ENCODE results near the gene NTM. TPM values are rescaled to one million over a fixed set of nuclear protein-coding genes. Genes with fewer than 3 reads are reported as not detected.
"Not testable (repeated sequence)": the region's sequence is repeated elsewhere in the genome, so short reads cannot be mapped to it uniquely, and the experiment has no call there.

Gene NTM
- total and polyA plus RNA-seq, 4 experiments from 2014 or later, result not detected

DNA sequence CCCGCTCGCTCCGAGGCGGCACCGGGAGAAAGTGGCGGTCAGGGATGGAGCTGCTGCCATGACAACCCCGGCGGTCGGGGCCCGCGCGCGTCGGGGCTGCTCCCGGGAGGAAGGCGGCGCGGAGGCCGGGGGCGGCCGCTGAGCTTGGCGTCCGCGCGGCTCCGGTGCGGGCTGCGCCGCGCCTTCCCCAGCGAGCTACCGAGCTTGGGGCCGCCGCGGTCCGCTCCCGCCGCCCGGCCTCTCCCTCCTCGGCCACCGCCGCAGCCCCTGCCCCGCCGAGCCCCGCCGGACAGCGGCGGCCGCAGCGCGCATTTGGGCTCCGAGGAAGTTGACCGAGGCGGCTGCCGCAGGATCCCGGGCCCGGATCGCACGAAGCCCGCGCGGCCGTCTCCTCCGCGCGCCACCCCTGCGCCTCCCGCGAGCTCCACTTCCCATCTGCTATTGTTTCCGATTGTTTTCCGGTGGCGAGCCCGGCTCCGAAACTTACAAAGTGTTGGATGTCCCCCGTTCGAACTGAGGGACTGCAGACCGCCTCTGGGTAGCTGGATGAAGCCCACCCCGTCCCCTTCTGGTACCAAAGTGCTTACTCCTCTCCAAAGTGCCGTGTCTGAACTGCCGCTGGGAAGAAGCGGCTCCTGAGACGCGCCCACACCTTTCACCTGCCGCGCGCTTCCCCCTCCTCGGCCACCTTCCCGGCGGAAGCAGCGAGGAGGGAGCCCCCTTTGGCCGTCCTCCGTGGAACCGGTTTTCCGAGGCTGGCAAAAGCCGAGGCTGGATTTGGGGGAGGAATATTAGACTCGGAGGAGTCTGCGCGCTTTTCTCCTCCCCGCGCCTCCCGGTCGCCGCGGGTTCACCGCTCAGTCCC, 540.3 kb downstream of the NTM start:
- Histone ChIP-seq H3K36me3 (ENCODE audit: insufficient read depth, low read length) (no peaks in the 10 kb centered on the region), H3K4me3 (ENCODE audit: low read length in 2 of 2) (no peak overlapping the region), H3K9me3 (ENCODE audit: control insufficient read depth in 1 of 2, low read length in 2 of 2) (no peaks in the 10 kb centered on the region), H3K27me3 (ENCODE audit: insufficient read depth, low read length) (no peaks in the 10 kb centered on the region), H3K4me1 (ENCODE audit: insufficient read depth, low read length) (no peaks in the 10 kb centered on the region), H3K27ac (ENCODE audit: low read depth, low read length) (no peak overlapping the region)
- H3K27me3 Mint-ChIP-seq, result peaks cover 22 to 32% of the 10 kb centered on the region in 2 donors
- DNase-seq, result no peak
- H3K27ac Mint-ChIP-seq, result no peak overlapping the region
- ChIA-PET CTCF (ENCODE audit: partially characterized antibody) (no interaction called here), POLR2A (ENCODE audit: partially characterized antibody) (no interaction called here)
- intact Hi-C loops (cut with micrococcal nuclease), result no loop called here
- peaks cover 0 to 11% (median 4%) of the 10 kb centered on the region in 8 donors for H3K9me3 Mint-ChIP-seq
- peaks cover 0 to 4% (median 2%) of the 10 kb centered on the region in 4 donors for H3K4me1 Mint-ChIP-seq
- H3K4me3 Mint-ChIP-seq, result no peak overlapping the region
- H3K36me3 Mint-ChIP-seq, result no peaks in the 10 kb centered on the region

- intact Hi-C loops (cut with micrococcal nuclease); H3K27ac ChIP-seq (ENCODE audit: low read depth, low read length); H3K27me3 ChIP-seq (ENCODE audit: insufficient read depth, low read length); H3K4me1 Mint-ChIP-seq; CTCF ChIA-PET (ENCODE audit: partially characterized antibody); H3K36me3 ChIP-seq (ENCODE audit: insufficient read depth, low read length); H3K4me3 Mint-ChIP-seq; H3K9me3 ChIP-seq (ENCODE audit: control insufficient read depth in 1 of 2, low read length in 2 of 2); H3K36me3 Mint-ChIP-seq; POLR2A ChIA-PET (ENCODE audit: partially characterized antibody); H3K4me1 ChIP-seq (ENCODE audit: insufficient read depth, low read length); H3K27ac Mint-ChIP-seq; H3K4me3 ChIP-seq (ENCODE audit: low read length in 2 of 2); DNase-seq: not testable (repeated sequence)
- Mint-ChIP-seq H3K27me3 (peaks cover 22 to 32% of the 10 kb centered on the region in 2 donors), H3K9me3 (peaks cover 0 to 11% (median 4%) of the 10 kb centered on the region in 8 donors)
Measured at GRCh38 chr11:131911388-131912032, 541.1 kb downstream of the NTM start.

DNA sequence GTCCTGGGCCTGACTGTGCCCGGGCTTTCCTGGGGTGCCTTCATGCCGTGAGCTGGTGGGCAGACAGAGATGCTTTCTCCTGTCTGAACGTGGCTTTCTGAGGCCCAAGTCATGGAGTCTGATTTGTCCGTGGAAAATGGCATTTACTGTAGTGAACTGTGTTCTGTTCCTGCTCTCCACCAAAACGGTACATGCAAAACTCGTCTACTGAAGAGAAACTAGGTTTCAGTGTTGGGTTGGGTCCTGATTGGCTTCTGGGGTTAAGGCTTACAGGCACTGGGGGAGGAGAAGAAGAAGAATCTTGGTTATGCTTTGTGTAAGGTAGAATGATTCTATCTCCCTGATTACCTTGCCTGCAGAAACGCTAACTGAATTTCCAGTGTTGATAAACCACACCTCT, 541.7 kb downstream of the NTM start:
- no peaks in the 10 kb centered on the region for H3K27me3 ChIP-seq (ENCODE audit: insufficient read depth, low read length)
- H3K36me3 ChIP-seq (ENCODE audit: insufficient read depth, low read length), result no peaks in the 10 kb centered on the region
- no peaks in the 10 kb centered on the region for H3K4me1 ChIP-seq (ENCODE audit: insufficient read depth, low read length)
- H3K27ac Mint-ChIP-seq, result no peak overlapping the region
- no peaks in the 10 kb centered on the region for H3K9me3 ChIP-seq (ENCODE audit: control insufficient read depth in 1 of 2, low read length in 2 of 2)
- H3K4me3 Mint-ChIP-seq, result no peak overlapping the region
- no peak overlapping the region for H3K27ac ChIP-seq (ENCODE audit: low read depth, low read length)
- intact Hi-C loops (cut with micrococcal nuclease), result no loop called here
- no peaks in the 10 kb centered on the region for H3K36me3 Mint-ChIP-seq
- no peak overlapping the region for H3K4me3 ChIP-seq (ENCODE audit: low read length in 2 of 2)
- DNase-seq, result no peak
- ChIA-PET CTCF (ENCODE audit: partially characterized antibody) (no interaction called here), POLR2A (ENCODE audit: partially characterized antibody) (no interaction called here)
- peaks cover 0 to 4% (median 2%) of the 10 kb centered on the region in 4 donors for H3K4me1 Mint-ChIP-seq
- peaks cover 22 to 32% of the 10 kb centered on the region in 2 donors for H3K27me3 Mint-ChIP-seq
- peaks cover 0 to 11% (median 4%) of the 10 kb centered on the region in 8 donors for H3K9me3 Mint-ChIP-seq

GRCh38 chr11:131913267-131913666, 542.9 kb downstream of the NTM start:
- H3K36me3 ChIP-seq (ENCODE audit: insufficient read depth, low read length), result no peaks in the 10 kb centered on the region
- no peak overlapping the region for H3K27ac Mint-ChIP-seq
- intact Hi-C loops (cut with micrococcal nuclease), result no loop called here
- no peaks in the 10 kb centered on the region for H3K27me3 ChIP-seq (ENCODE audit: insufficient read depth, low read length)
- no peaks in the 10 kb centered on the region for H3K9me3 ChIP-seq (ENCODE audit: control insufficient read depth in 1 of 2, low read length in 2 of 2)
- H3K9me3 Mint-ChIP-seq, result peaks cover 0 to 11% (median 4%) of the 10 kb centered on the region in 8 donors
- peaks cover 19 to 26% of the 10 kb centered on the region in 2 donors for H3K27me3 Mint-ChIP-seq
- H3K4me1 ChIP-seq (ENCODE audit: insufficient read depth, low read length), result no peaks in the 10 kb centered on the region
- no peak for DNase-seq
- no peaks in the 10 kb centered on the region for H3K36me3 Mint-ChIP-seq
- no peak overlapping the region for H3K4me3 Mint-ChIP-seq
- no peak overlapping the region for H3K4me3 ChIP-seq (ENCODE audit: low read length in 2 of 2)
- ChIA-PET POLR2A (ENCODE audit: partially characterized antibody) (no interaction called here), CTCF (ENCODE audit: partially characterized antibody) (no interaction called here)
- H3K27ac ChIP-seq (ENCODE audit: low read depth, low read length), result no peak overlapping the region
- H3K4me1 Mint-ChIP-seq, result peaks cover 0 to 4% (median 2%) of the 10 kb centered on the region in 4 donors

DNA sequence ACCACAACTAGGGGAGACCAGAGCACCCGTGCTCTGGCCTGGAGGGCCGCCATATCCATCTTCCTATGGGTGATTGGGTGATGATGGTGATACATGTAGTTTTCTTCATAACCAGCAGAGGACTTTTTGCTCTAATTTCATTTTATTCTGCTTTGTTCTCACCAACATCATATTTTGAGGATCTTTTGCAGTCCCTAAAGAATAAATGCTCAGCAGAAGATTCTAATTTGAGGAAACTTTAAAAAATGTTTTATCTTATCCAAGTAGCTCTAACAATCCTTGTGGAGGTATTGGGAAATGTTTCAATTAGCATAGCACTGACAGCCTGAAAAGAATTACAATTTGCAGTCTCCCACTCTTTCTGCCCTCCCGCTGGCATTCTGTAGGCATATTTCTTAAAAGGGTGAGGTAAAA, 544.0 kb downstream of the NTM start:
- Mint-ChIP-seq H3K9me3 (peaks cover 0 to 11% (median 4%) of the 10 kb centered on the region in 8 donors), H3K36me3 (no peaks in the 10 kb centered on the region), H3K4me3 (no peak overlapping the region), H3K4me1 (peaks cover 0 to 4% (median 2%) of the 10 kb centered on the region in 4 donors), H3K27ac (no peak overlapping the region), H3K27me3 (peaks cover 11 to 15% of the 10 kb centered on the region in 2 donors)
- no peak for DNase-seq
- ChIA-PET POLR2A (ENCODE audit: partially characterized antibody) (no interaction called here), CTCF (ENCODE audit: partially characterized antibody) (no interaction called here)
- H3K4me3 ChIP-seq (ENCODE audit: low read length in 2 of 2), result no peak overlapping the region
- H3K27ac ChIP-seq (ENCODE audit: low read depth, low read length), result no peak overlapping the region
- H3K9me3 ChIP-seq (ENCODE audit: control insufficient read depth in 1 of 2, low read length in 2 of 2), result no peaks in the 10 kb centered on the region
- H3K36me3 ChIP-seq (ENCODE audit: insufficient read depth, low read length), result no peaks in the 10 kb centered on the region
- H3K27me3 ChIP-seq (ENCODE audit: insufficient read depth, low read length), result no peaks in the 10 kb centered on the region
- H3K4me1 ChIP-seq (ENCODE audit: insufficient read depth, low read length), result no peaks in the 10 kb centered on the region
- intact Hi-C loops (cut with micrococcal nuclease), result no loop called here

- Mint-ChIP-seq H3K36me3 (no peaks in the 10 kb centered on the region), H3K9me3 (peaks cover 0 to 11% (median 3%) of the 10 kb centered on the region in 8 donors), H3K27me3 (peaks cover 5 to 7% of the 10 kb centered on the region in 2 donors), H3K4me1 (peaks cover 0 to 2% (median 0%) of the 10 kb centered on the region in 4 donors), H3K27ac (no peak overlapping the region), H3K4me3 (no peak overlapping the region)
- no peak overlapping the region for H3K4me3 ChIP-seq (ENCODE audit: low read length in 2 of 2)
- intact Hi-C loops (cut with micrococcal nuclease), result no loop called here
- ChIA-PET POLR2A (ENCODE audit: partially characterized antibody) (no interaction called here), CTCF (ENCODE audit: partially characterized antibody) (no interaction called here)
- H3K27me3 ChIP-seq (ENCODE audit: insufficient read depth, low read length), result no peaks in the 10 kb centered on the region
- H3K9me3 ChIP-seq (ENCODE audit: control insufficient read depth in 1 of 2, low read length in 2 of 2), result no peaks in the 10 kb centered on the region
- no peaks in the 10 kb centered on the region for H3K36me3 ChIP-seq (ENCODE audit: insufficient read depth, low read length)
- no peak for DNase-seq
- no peak overlapping the region for H3K27ac ChIP-seq (ENCODE audit: low read depth, low read length)
- no peaks in the 10 kb centered on the region for H3K4me1 ChIP-seq (ENCODE audit: insufficient read depth, low read length)
Measured at GRCh38 chr11:131916638-131917037, 546.2 kb downstream of the NTM start.

GRCh38 chr11:131917634-131918384, 547.4 kb downstream of the NTM start:
- Histone ChIP-seq H3K36me3 (ENCODE audit: insufficient read depth, low read length) (no peaks in the 10 kb centered on the region), H3K4me1 (ENCODE audit: insufficient read depth, low read length) (no peaks in the 10 kb centered on the region), H3K27me3 (ENCODE audit: insufficient read depth, low read length) (no peaks in the 10 kb centered on the region), H3K4me3 (ENCODE audit: low read length in 2 of 2) (no peak overlapping the region), H3K27ac (ENCODE audit: low read depth, low read length) (no peak overlapping the region), H3K9me3 (ENCODE audit: control insufficient read depth in 1 of 2, low read length in 2 of 2) (no peaks in the 10 kb centered on the region)
- Mint-ChIP-seq H3K27ac (no peak overlapping the region), H3K4me1 (peaks cover 0 to 2% (median 0%) of the 10 kb centered on the region in 4 donors), H3K27me3 (peaks cover 0 to 4% of the 10 kb centered on the region in 2 donors), H3K4me3 (no peak overlapping the region), H3K36me3 (no peaks in the 10 kb centered on the region), H3K9me3 (peaks cover 0 to 6% (median 2%) of the 10 kb centered on the region in 8 donors)
- DNase-seq, result no peak
- POLR2A ChIA-PET (ENCODE audit: partially characterized antibody), result no interaction called here
- intact Hi-C loops (cut with micrococcal nuclease), result no loop called here
- CTCF ChIA-PET (ENCODE audit: partially characterized antibody), result no interaction called here

All from CD4-positive, alpha-beta memory T cell (primary cell).